Cardiac muscle cell (in vitro differentiated cells and primary cell): ENCODE data around the gene NADK. TPM values are rescaled to one million over a fixed set of nuclear protein-coding genes. Genes with fewer than 3 reads are reported as not detected.

Experiments
- DNase-seq, 2 donors: peaks; one replicate each; pipeline versions ENCODE4 v3.0.0 to v3.0.0-alpha.2; 2010 to 2017; ENCODE audit warnings: low read depth in 1 of 2, low spot score in 1 of 2
- H3K27ac ChIP-seq: fragments of 200-600 bp; sonication (generic); 2 replicates; pipeline ENCODE4 v1.5.1; 2016
- H3K27me3 ChIP-seq: fragments of 200-600 bp; sonication (generic); 2 replicates; pipeline ENCODE4 v1.6.0; 2016; ENCODE audit warnings: control low read depth
- H3K36me3 ChIP-seq: fragments of 200-600 bp; sonication (generic); 2 replicates; pipeline ENCODE4 v1.5.1; 2016; ENCODE audit warnings: control low read depth
- H3K4me1 ChIP-seq: fragments of 200-600 bp; sonication (generic); 2 replicates; pipeline ENCODE4 v1.8.1; 2017; ENCODE audit warnings: low read depth, mild to moderate bottlenecking, mixed run types
- H3K4me3 ChIP-seq: fragments of 200-600 bp; sonication (generic); 2 replicates; pipeline ENCODE4 v1.5.1; 2016; ENCODE audit warnings: mild to moderate bottlenecking
- H3K9me3 ChIP-seq: fragments of 200-600 bp; sonication (generic); 2 replicates; pipeline ENCODE4 v1.5.1; 2017; ENCODE audit warnings: low read depth, mild to moderate bottlenecking, control low read depth
- CTCF ChIP-seq: IDR thresholded peaks from 2 replicates; pipeline ENCODE4 v1.5.1; 2012; ENCODE audit warnings: low read depth, mild to moderate bottlenecking, low read length
- polyA plus RNA-seq: library from polyadenylated mRNA; unstranded; fragments of >200 nt; fragmentation: Nextera tagmentation; extraction: Ambion mirVana; gene quantifications from 2 replicates; pipeline ENCODE4 v1.2.1, GENCODE V29; 2016
- total RNA-seq: library from RNA; depleted of rRNA; stranded (reverse); fragments of >200 nt; gene quantifications from 2 replicates; pipeline ENCODE4 v1.2.3, GENCODE V29; 2016

The NADK gene
- total and polyA plus RNA-seq, 2 experiments from 2014 or later, result 42.7 to 71.2 TPM

GRCh38 chr1:1780598-1781525 is 2.6 kb upstream of the NADK start:
- Histone ChIP-seq H3K4me3 (no peak overlapping the region), H3K27ac (no peak overlapping the region), H3K27me3 (no peaks in the 10 kb centered on the region), H3K36me3 (peaks cover 11% of the 10 kb centered on the region), H3K4me1 (peaks cover 18% of the 10 kb centered on the region), H3K9me3 (no peaks in the 10 kb centered on the region)
- no peak for DNase-seq
- TF ChIP-seq CTCF, result no peak

- Histone ChIP-seq H3K27ac (no peak overlapping the region), H3K27me3 (no peaks in the 10 kb centered on the region), H3K9me3 (no peaks in the 10 kb centered on the region), H3K4me1 (peaks cover 23% of the 10 kb centered on the region), H3K4me3 (no peak overlapping the region), H3K36me3 (peaks cover 4% of the 10 kb centered on the region)
- no peak for TF ChIP-seq CTCF
- DNase-seq, result peak in 1 of 2 donors; percentile 81
These were observed 1.7 kb upstream of the NADK start for GRCh38 chr1:1779691-1780597.

- no peaks in the 10 kb centered on the region for H3K27me3 ChIP-seq
- H3K36me3 ChIP-seq, result no peaks in the 10 kb centered on the region
- no peak for TF ChIP-seq CTCF
- peaks cover 23% of the 10 kb centered on the region for H3K4me1 ChIP-seq
- H3K4me3 ChIP-seq, result no peak overlapping the region
- no peak for DNase-seq
- H3K27ac ChIP-seq, result no peak overlapping the region
- H3K9me3 ChIP-seq, result no peaks in the 10 kb centered on the region
These were observed 1.0 kb upstream of the NADK start for GRCh38 chr1:1779320-1779675.

GRCh38 chr1:1778663-1779319 is 521 bp upstream of the NADK start:
- DNase-seq, result peak in 1 of 2 donors; percentile 51
- TF ChIP-seq CTCF, result peak; percentile 14
- no peak overlapping the region for H3K27ac ChIP-seq

GRCh38 chr1:1777583-1777899 is 729 bp downstream of the NADK start:
- H3K27ac ChIP-seq, result peak overlapping the region; percentile 84
- no peaks in the 10 kb centered on the region for H3K36me3 ChIP-seq

More at GRCh38 chr1:1778663-1779319, 521 bp upstream of the NADK start:
- Histone ChIP-seq H3K9me3 (no peaks in the 10 kb centered on the region), H3K36me3 (no peaks in the 10 kb centered on the region), H3K4me3 (peak overlapping the region; percentile 71), H3K4me1 (peaks cover 23% of the 10 kb centered on the region), H3K27me3 (no peaks in the 10 kb centered on the region)

More at GRCh38 chr1:1777583-1777899, 729 bp downstream of the NADK start:
- peak in 1 of 2 donors; percentile 51 for DNase-seq
- Histone ChIP-seq H3K4me3 (peak overlapping the region; percentile 71), H3K27me3 (no peaks in the 10 kb centered on the region), H3K4me1 (peaks cover 15% of the 10 kb centered on the region), H3K9me3 (no peaks in the 10 kb centered on the region)
- no peak for TF ChIP-seq CTCF
